Naive thymus-derived CD4-positive, alpha-beta T cell (primary cell): ENCODE measurements around the gene LRFN3. TPM values are rescaled to one million over a fixed set of nuclear protein-coding genes. Genes with fewer than 3 reads are reported as not detected.
"Not testable (repeated sequence)": the region's sequence is repeated elsewhere in the genome, so short reads cannot be mapped to it uniquely, and the experiment has no call there.

Experiments
- ATAC-seq: fragments of 150-1000 bp; cut with Tn5 transposase; 2 replicates; pipeline ENCODE4 v1.10.0; 2021; ENCODE audit warnings: mild to moderate bottlenecking, moderate library complexity
- CTCF ChIA-PET: fragments of 350-600 bp; sonication (Branson Sonifier 250); formaldehyde crosslinking; loops from one replicate; lab custom pipeline; 2021; ENCODE audit warnings: antibody characterized with exemption; lab: Charles Lee
- POLR2A ChIA-PET: fragments of 350-600 bp; sonication (Branson Sonifier 250); formaldehyde crosslinking; loops from one replicate; lab custom pipeline; 2021; ENCODE audit warnings: antibody characterized with exemption, inconsistent platforms; lab: Charles Lee
- DNase-seq, 9 donors: peaks; one replicate each; pipeline versions ENCODE4 v3.0.0 to v3.0.0-alpha.2; 2020 to 2022; ENCODE audit warnings: mixed read lengths in 1 of 9
- H3K27ac ChIP-seq: one replicate; pipeline ENCODE4 v1.7.0; 2013; ENCODE audit warnings: mild to moderate bottlenecking, low read depth, low read length, moderate library complexity
- H3K27me3 ChIP-seq, 2 donors: one replicate each; pipeline ENCODE4 v1.7.0; 2013; ENCODE audit warnings: low read length in 2 of 2, mild to moderate bottlenecking in 2 of 2, moderate library complexity in 2 of 2; ENCODE audit not compliant: control insufficient read depth in 2 of 2, insufficient read depth in 2 of 2
- H3K36me3 ChIP-seq, 3 experiments: 1 replicate in 2 of 3; 2 replicates in 1 of 3; pipeline ENCODE4 v1.7.0; 2013; ENCODE audit warnings: low read length in 3 of 3, mild to moderate bottlenecking in 3 of 3, moderate library complexity in 1 of 3; ENCODE audit not compliant: insufficient read depth in 3 of 3, control insufficient read depth in 2 of 3
- H3K4me1 ChIP-seq, 2 donors: one replicate each; pipeline ENCODE4 v1.7.0; 2013; ENCODE audit warnings: low read length in 2 of 2, mild to moderate bottlenecking in 2 of 2, moderate library complexity in 1 of 2; ENCODE audit not compliant: control insufficient read depth in 2 of 2, insufficient read depth in 2 of 2
- H3K4me3 ChIP-seq: 2 replicates; pipeline ENCODE4 v1.7.0; 2013; ENCODE audit warnings: mild to moderate bottlenecking, low read length
- H3K9me3 ChIP-seq, 3 experiments: 1 replicate in 2 of 3; 2 replicates in 1 of 3; pipeline ENCODE4 v1.7.0; 2013; ENCODE audit warnings: low read length in 3 of 3; ENCODE audit not compliant: control insufficient read depth in 2 of 3
- H3K27ac Mint-ChIP-seq, 9 donors: one replicate each; pipeline ENCODE4 v1.8.0; 2020 to 2022; ENCODE audit warnings: mixed read lengths in 9 of 9, mild to moderate bottlenecking in 8 of 9, moderate library complexity in 5 of 9, inconsistent platforms in 2 of 9
- H3K27me3 Mint-ChIP-seq, 5 donors: one replicate each; pipeline ENCODE4 v1.8.0; 2021 to 2022; ENCODE audit warnings: mixed read lengths in 5 of 5, mild to moderate bottlenecking in 1 of 5
- H3K36me3 Mint-ChIP-seq, 5 donors: one replicate each; pipeline ENCODE4 v1.8.0; 2020 to 2022; ENCODE audit warnings: mixed read lengths in 5 of 5, mild to moderate bottlenecking in 3 of 5, inconsistent platforms in 1 of 5
- H3K4me1 Mint-ChIP-seq, 7 donors: one replicate each; pipeline ENCODE4 v1.8.0; 2020 to 2022; ENCODE audit warnings: mixed read lengths in 7 of 7, mild to moderate bottlenecking in 3 of 7, inconsistent platforms in 1 of 7
- H3K4me3 Mint-ChIP-seq, 10 donors: one replicate each; pipeline ENCODE4 v1.8.0; 2020 to 2022; ENCODE audit warnings: mild to moderate bottlenecking in 10 of 10, mixed read lengths in 10 of 10, moderate library complexity in 6 of 10, inconsistent platforms in 2 of 10
- H3K9me3 Mint-ChIP-seq, 11 donors: one replicate each; pipeline ENCODE4 v1.8.0; 2020 to 2022; ENCODE audit warnings: mixed read lengths in 11 of 11, mild to moderate bottlenecking in 4 of 11, inconsistent platforms in 1 of 11, moderate library complexity in 1 of 11
- intact Hi-C, 2 donors: fragments of 100-400 bp; cut with micrococcal nuclease; formaldehyde crosslinking; loops; one replicate each; pipeline ENCODE4 v1.15.1; 2023
- polyA plus RNA-seq, 2 donors: library from polyadenylated mRNA; unstranded; fragments of 300-500 nt; fragmentation: Illumina TruSeq; gene quantifications; one replicate each; pipeline ENCODE4 v1.2.3, GENCODE V29; 2021
- total RNA-seq, 6 experiments: library from RNA in 5 of 6; stranded (reverse) in 5 of 6; gene quantifications; 1 replicate in 5 of 6; 2 replicates in 1 of 6; pipeline ENCODE4 v1.2.3 and lab custom pipeline; 2021 to 2026

The LRFN3 gene
- total and polyA plus RNA-seq, 7 experiments from 2014 or later = 1.2 to 14.9 (median 8.8) TPM

DNA sequence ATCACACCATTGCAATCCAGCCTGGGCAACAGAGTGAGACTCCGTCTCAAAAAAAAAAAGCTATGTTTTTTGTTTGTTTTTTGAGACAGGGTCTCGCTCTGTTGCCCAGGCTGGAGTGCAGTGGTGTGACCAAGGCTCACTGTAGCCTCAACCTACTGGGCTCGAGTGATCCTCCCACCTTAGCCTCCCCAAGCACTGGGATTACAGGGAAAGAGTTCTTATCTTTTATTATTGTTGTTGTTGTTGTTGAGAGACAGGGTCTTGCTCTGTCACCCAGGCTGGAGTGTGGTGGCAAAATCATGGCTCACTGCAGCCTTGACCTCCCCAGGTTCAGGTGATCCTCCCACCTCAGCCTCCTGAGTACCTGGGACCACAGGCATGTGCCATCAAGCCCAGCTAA, 44.4 kb upstream of the LRFN3 start:
- Mint-ChIP-seq H3K36me3 (peaks cover 9 to 51% (median 32%) of the 10 kb centered on the region in 5 donors), H3K4me1 (peaks cover 7 to 26% (median 15%) of the 10 kb centered on the region in 7 donors)
- not testable (repeated sequence) for ATAC-seq, H3K4me1 ChIP-seq, H3K27me3 ChIP-seq, DNase-seq, H3K4me3 Mint-ChIP-seq, H3K9me3 Mint-ChIP-seq, H3K27ac Mint-ChIP-seq, H3K27ac ChIP-seq, H3K27me3 Mint-ChIP-seq, H3K9me3 ChIP-seq, H3K4me3 ChIP-seq
- H3K36me3 ChIP-seq = peaks cover 21 to 91% (median 24%) of the 10 kb centered on the region in 3 experiments
- CTCF ChIA-PET = interaction anchor here (1.2 kb wide), 1 partner anchor 10 kb away, joined by 6 read pairs; no protein-coding TSS in a partner anchor
- POLR2A ChIA-PET = interaction anchor here (0.7 to 2.6 kb wide), 3 partner anchors 20 to 298 kb away, joined by 3 to 7 read pairs (median 3); no protein-coding TSS in a partner anchor
- intact Hi-C loops = loop anchor here in 1 of 2 donors (10.0 kb wide), 1 partner anchor 223 kb away; the partner anchor contains the start of genes OVOL3, POLR2I and TBCB

DNA sequence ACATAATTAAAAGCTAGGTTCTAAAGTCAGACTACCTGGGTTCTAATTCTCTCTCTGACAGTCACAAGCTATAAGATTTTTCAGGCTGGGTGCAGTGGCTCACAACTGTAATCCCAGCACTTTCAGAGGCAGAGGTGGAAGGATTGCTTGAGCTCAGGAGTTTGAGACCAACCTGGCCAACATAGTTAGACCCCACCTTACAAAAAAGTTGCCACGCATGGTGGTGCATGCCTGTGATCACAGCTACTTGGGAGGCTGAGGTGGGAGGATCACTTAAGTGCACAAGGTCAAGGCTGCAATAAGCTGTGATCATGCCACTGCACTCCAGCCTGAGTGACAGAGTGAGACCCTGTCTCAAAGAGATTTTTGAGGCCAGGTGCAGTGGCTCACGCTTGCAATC, 41.8 kb upstream of the LRFN3 start:
- no peak for DNase-seq
- no peak overlapping the region for H3K4me3 Mint-ChIP-seq
- H3K4me1 Mint-ChIP-seq = peaks cover 11 to 37% (median 22%) of the 10 kb centered on the region in 7 donors
- H3K9me3 Mint-ChIP-seq = peaks cover 0 to 3% (median 0%) of the 10 kb centered on the region in 11 donors
- H3K36me3 ChIP-seq = peaks cover 13 to 78% (median 15%) of the 10 kb centered on the region in 3 experiments
- H3K4me1 ChIP-seq = peaks cover 13 to 19% of the 10 kb centered on the region in 2 donors
- H3K9me3 ChIP-seq = no peaks in the 10 kb centered on the region
- no peak overlapping the region for H3K4me3 ChIP-seq
- ATAC-seq = no peak
- H3K36me3 Mint-ChIP-seq = peaks cover 0 to 34% (median 19%) of the 10 kb centered on the region in 5 donors
- H3K27me3 ChIP-seq = no peaks in the 10 kb centered on the region
- ChIA-PET POLR2A (interaction anchor here (0.5 to 2.6 kb wide), 4 partner anchors 32 to 236 kb away, joined by 3 to 7 read pairs (median 3); no protein-coding TSS in a partner anchor), CTCF (interaction anchor here (0.9 to 1.0 kb wide), 3 partner anchors 12 to 38 kb away, joined by 3 to 6 read pairs (median 4); no protein-coding TSS in a partner anchor)
- H3K27ac Mint-ChIP-seq = peak overlapping the region in 2 of 9 donors; percentile 28 to 41
- H3K27ac ChIP-seq = no peak overlapping the region
- intact Hi-C loops = loop anchor here in 1 of 2 donors (10.0 kb wide), 1 partner anchor 220 kb away; the partner anchor contains the start of genes OVOL3, POLR2I and TBCB
- H3K27me3 Mint-ChIP-seq = no peaks in the 10 kb centered on the region

DNA sequence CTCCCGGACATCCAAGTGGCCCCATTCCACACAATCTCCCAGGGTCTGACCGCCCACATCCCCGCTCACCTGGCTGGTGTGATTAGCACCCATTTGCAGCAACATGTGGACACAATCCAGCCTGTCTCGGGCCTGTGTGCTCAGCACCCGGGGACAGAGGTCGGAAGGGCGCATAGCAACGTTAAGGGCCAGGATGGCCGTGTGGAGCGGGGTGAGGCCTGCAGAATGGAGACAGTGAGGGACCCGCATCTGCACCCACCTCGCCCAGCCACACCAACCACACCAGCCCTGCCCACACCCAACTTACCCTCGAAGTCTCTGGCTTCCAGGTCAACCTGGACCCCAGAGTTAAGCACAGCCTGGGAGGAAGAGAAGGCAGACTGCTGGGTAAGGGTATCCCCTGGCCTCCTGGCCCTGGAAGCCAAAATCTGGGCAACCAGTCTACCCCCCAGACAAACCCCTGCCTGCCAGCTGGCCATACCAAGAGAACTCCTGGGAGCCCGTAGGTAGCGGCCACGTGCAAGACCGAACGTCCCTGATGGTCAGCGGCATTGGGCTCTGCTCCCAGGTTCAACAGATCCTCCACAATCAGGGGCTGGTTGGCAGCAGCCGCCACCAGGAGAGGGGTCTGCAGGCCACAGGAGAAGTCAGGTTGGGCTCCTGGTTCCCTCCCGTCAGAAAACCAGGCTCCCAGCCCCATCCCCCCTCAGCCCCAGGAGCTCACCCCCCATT, 40.1 kb upstream of the LRFN3 start:
- peak overlapping the region; percentile 100 for H3K27ac ChIP-seq
- peaks cover 9 to 65% (median 13%) of the 10 kb centered on the region in 3 experiments for H3K36me3 ChIP-seq
- H3K4me1 ChIP-seq = peaks cover 16 to 22% of the 10 kb centered on the region in 2 donors
- CTCF ChIA-PET = interaction anchor here (0.6 kb wide), 1 partner anchor 76 kb away, joined by 3 read pairs; no protein-coding TSS in a partner anchor
- Mint-ChIP-seq H3K4me3 (peak overlapping the region in 7 of 10 donors; percentile 30 to 74 (median 38)), H3K4me1 (peaks cover 11 to 36% (median 21%) of the 10 kb centered on the region in 7 donors), H3K36me3 (peaks cover 0 to 22% (median 14%) of the 10 kb centered on the region in 5 donors), H3K27ac (peak overlapping the region in 7 of 9 donors; percentile 17 to 97 (median 31)), H3K27me3 (no peaks in the 10 kb centered on the region), H3K9me3 (peaks cover 0 to 3% (median 0%) of the 10 kb centered on the region in 11 donors)
- POLR2A ChIA-PET = interaction anchor here (1.0 kb wide), 1 partner anchor 14 kb away, joined by 3 read pairs; no protein-coding TSS in a partner anchor
- H3K27me3 ChIP-seq = no peaks in the 10 kb centered on the region
- ATAC-seq (no peak), DNase-seq (no peak)
- no peak overlapping the region for H3K4me3 ChIP-seq
- intact Hi-C loops = loop anchor here in 1 of 2 donors (10.0 kb wide), 1 partner anchor 219 kb away; the partner anchor contains the start of genes OVOL3, POLR2I and TBCB
- no peaks in the 10 kb centered on the region for H3K9me3 ChIP-seq

DNA sequence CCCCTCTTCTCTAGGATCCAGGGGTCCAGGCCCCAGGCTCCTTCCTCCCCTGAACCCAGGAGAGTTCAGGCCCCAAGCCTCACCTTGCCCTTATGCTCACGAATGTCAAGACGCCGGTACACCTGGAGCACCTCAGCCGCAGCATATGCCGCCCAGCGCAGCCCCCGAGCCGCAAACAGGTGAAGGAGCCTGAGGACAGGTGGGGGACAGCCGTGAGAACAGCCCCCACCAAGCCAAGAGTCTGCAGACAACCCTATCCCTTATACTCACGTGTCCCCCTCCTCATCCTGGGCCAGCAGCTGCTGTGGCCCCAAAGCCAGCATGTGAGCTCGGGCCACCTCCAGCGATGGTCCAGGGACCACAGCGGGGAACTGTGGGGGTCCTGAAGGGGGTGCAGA, 39.5 kb upstream of the LRFN3 start:
- Mint-ChIP-seq H3K36me3 (peaks cover 0 to 22% (median 12%) of the 10 kb centered on the region in 5 donors), H3K4me1 (peaks cover 11 to 41% (median 22%) of the 10 kb centered on the region in 7 donors), H3K27ac (peak overlapping the region in 6 of 9 donors; percentile 8 to 97 (median 46)), H3K4me3 (peak overlapping the region in 6 of 10 donors; percentile 30 to 83 (median 42)), H3K27me3 (no peaks in the 10 kb centered on the region), H3K9me3 (peaks cover 0 to 3% (median 0%) of the 10 kb centered on the region in 11 donors)
- ChIA-PET CTCF (no interaction called here), POLR2A (interaction anchor here (1.0 kb wide), 1 partner anchor 14 kb away, joined by 3 read pairs; no protein-coding TSS in a partner anchor)
- Histone ChIP-seq H3K4me1 (peaks cover 22 to 28% of the 10 kb centered on the region in 2 donors), H3K27ac (peak overlapping the region; percentile 100), H3K36me3 (peaks cover 9 to 63% (median 10%) of the 10 kb centered on the region in 3 experiments), H3K4me3 (no peak overlapping the region), H3K27me3 (no peaks in the 10 kb centered on the region), H3K9me3 (no peaks in the 10 kb centered on the region)
- no peak for DNase-seq
- intact Hi-C loops = loop anchor here in 1 of 2 donors (10.0 kb wide), 1 partner anchor 218 kb away; the partner anchor contains the start of genes OVOL3, POLR2I and TBCB
- no peak for ATAC-seq

DNA sequence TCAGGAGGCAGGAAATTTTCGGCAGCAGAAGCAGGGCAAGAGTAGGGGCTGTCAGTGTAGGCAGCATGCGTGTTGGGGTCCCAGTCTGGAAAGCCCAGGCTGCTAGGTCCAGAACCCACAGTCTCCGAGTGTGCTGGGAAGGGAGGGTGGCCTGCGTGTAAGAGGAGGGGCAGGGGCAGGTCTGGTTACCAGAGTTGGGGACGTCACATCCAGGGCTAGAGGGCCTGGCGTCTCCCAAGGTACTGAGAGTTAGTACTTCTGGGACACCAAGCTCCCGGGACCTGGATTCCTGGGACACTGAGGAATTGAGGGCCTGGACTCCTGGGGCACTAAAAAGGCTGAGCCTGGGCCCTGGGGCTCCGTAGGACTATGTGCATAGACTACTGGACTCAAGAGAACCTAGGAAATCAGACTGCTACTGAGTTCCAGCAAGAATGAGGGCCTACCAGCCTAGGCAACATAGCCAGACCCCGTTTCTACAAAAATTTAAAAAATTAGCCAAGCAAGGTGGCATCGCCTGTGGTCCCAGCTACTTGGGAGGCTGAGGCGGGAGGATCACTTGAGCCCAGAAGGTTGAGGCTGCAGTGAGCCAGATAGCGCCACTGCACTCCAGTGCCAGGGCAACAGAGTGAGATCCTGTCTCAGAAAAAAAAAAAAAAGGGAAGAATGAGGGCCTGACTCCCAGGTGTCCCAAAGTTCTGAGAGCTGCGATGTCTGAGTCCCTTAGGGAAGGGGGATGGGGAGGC, 38.3 kb upstream of the LRFN3 start:
- Mint-ChIP-seq H3K27me3 (no peaks in the 10 kb centered on the region), H3K27ac (peak overlapping the region; percentile 82 to 97 (median 96)), H3K9me3 (peaks cover 0 to 3% (median 0%) of the 10 kb centered on the region in 11 donors), H3K4me3 (peak overlapping the region; percentile 77 to 100 (median 94)), H3K4me1 (peaks cover 19 to 47% (median 33%) of the 10 kb centered on the region in 7 donors), H3K36me3 (peaks cover 0 to 20% (median 8%) of the 10 kb centered on the region in 5 donors)
- Histone ChIP-seq H3K9me3 (no peaks in the 10 kb centered on the region), H3K27me3 (no peaks in the 10 kb centered on the region), H3K27ac (peak overlapping the region; percentile 100), H3K4me1 (peaks cover 25 to 33% of the 10 kb centered on the region in 2 donors), H3K36me3 (peaks cover 3 to 53% (median 10%) of the 10 kb centered on the region in 3 experiments), H3K4me3 (peak overlapping the region; percentile 94)
- intact Hi-C loops = loop anchor here (2.0 to 10.0 kb wide), 2 partner anchors 61 to 217 kb away; partner anchors contain the start of genes OVOL3 (in 1 of the 2), POLR2I (in 1 of the 2) and TBCB (in 1 of the 2)
- DNase-seq = no peak
- ChIA-PET CTCF (interaction anchor here (0.6 to 1.7 kb wide), 4 partner anchors 9 to 17 kb away, joined by 3 to 6 read pairs (median 4); no protein-coding TSS in a partner anchor), POLR2A (interaction anchor here (0.5 to 1.5 kb wide), 9 partner anchors 10 to 159 kb away, joined by 3 to 11 read pairs (median 5); partner anchors contain the start of genes IGFLR1 and TYROBP)
- no peak for ATAC-seq
